Measurements from ENCODE around the gene KDM4B. TPM values are rescaled to one million over a fixed set of nuclear protein-coding genes. Genes with fewer than 3 reads are reported as not detected.

Gene KDM4B
- total RNA-seq, 1 experiment from 2014 or later: 43.7 TPM

GRCh38 chr19:5000120-5000611 lies 31.3 kb downstream of the KDM4B start:
- peaks cover 3% of the 10 kb centered on the region; the same call in 1 of the 2 replicates for H3K79me2 ChIP-seq (ENCODE audit: insufficient read depth, low read length)
- no peak overlapping the region for H4K8ac ChIP-seq (replicated peaks; ENCODE audit: insufficient read length, low read depth, low read length)
- H2AK5ac ChIP-seq (ENCODE audit: insufficient read length, low read length): no peak overlapping the region
- H3K9me3 ChIP-seq (ENCODE audit: control insufficient read depth, low read depth, low read length): no peaks in the 10 kb centered on the region
- Mint-ChIP-seq H3K36me3 (ENCODE audit: insufficient read depth in 1 of 3, low read depth in 3 of 3) (peaks cover 0 to 9% (median 4%) of the 10 kb centered on the region in 3 experiments; a peak in 3 of 7 replicates), H3K9me3 (no peaks in the 10 kb centered on the region; a peak in 1 of 5 replicates), H3K27ac (no peak overlapping the region), H3K4me3 (no peak overlapping the region), H3K27me3 (ENCODE audit: low read depth) (no peaks in the 10 kb centered on the region), H3K4me1 (peaks cover 6 to 12% of the 10 kb centered on the region in 2 experiments)
- H2BK5ac ChIP-seq (ENCODE audit: insufficient read length, low read length): no peak overlapping the region
- no peak for TF ChIP-seq CTCF (conservative IDR thresholded peaks at IDR 0.05)
- no peaks in the 10 kb centered on the region for H3K27me3 ChIP-seq (ENCODE audit: insufficient read depth, low read length)
- H4K20me1 ChIP-seq (ENCODE audit: control insufficient read depth, insufficient read depth, insufficient read length): no peaks in the 10 kb centered on the region
- H2BK15ac ChIP-seq (ENCODE audit: low read depth, low read length): no peak overlapping the region
- H3K4ac ChIP-seq (ENCODE audit: low read depth, low read length): no peak overlapping the region
- no peak overlapping the region for H2BK120ac ChIP-seq (ENCODE audit: low read depth, low read length, poor library complexity, severe bottlenecking)
- H3T11ph ChIP-seq (ENCODE audit: low read length): no peak overlapping the region
- WGBS (ENCODE audit: extremely low coverage, insufficient read length, low lambda C conversion rate): no CpG with 5 or more reads among the region's 6 CpGs
- no peak overlapping the region for H3K23ac ChIP-seq (ENCODE audit: insufficient read length, low read depth, low read length)
- H3K27ac ChIP-seq (ENCODE audit: insufficient read length, low read depth, low read length): no peak overlapping the region
- DNase-seq: no peak
- no peaks in the 10 kb centered on the region for H3K4me1 ChIP-seq (ENCODE audit: insufficient read depth, low read length)
- H3K23me2 ChIP-seq (ENCODE audit: insufficient read length, low read depth, low read length, poor library complexity, severe bottlenecking): no peaks in the 10 kb centered on the region
- H2BK20ac ChIP-seq (ENCODE audit: low read depth, low read length, poor library complexity, severe bottlenecking): no peak overlapping the region
- H3K14ac ChIP-seq (ENCODE audit: insufficient read depth, low read length): no peak overlapping the region
- H3K9ac ChIP-seq (ENCODE audit: extremely low read depth, insufficient read length, low read length): no peak overlapping the region
- no peak overlapping the region for H3K56ac ChIP-seq (ENCODE audit: insufficient read length, low read depth, low read length)
- no peak overlapping the region for H2BK12ac ChIP-seq (ENCODE audit: insufficient read length, low read depth, low read length)
- H3K79me1 ChIP-seq (ENCODE audit: insufficient read depth, low read depth, low read length, poor library complexity, severe bottlenecking): peaks cover 2% of the 10 kb centered on the region
- H3K4me2 ChIP-seq (ENCODE audit: insufficient read depth, insufficient read length, low read length): no peak overlapping the region
- H3K18ac ChIP-seq (ENCODE audit: insufficient read length, low read depth, low read length): no peak overlapping the region
- no peak overlapping the region for H4K5ac ChIP-seq (ENCODE audit: insufficient read length, low read depth, low read length)
- H2AFZ ChIP-seq (ENCODE audit: low read length): no peak overlapping the region
- no peak overlapping the region for H4K91ac ChIP-seq (ENCODE audit: insufficient read length, low read depth, low read length)
